MCF 10A (cell line): Measurements from ENCODE around the gene TMEM200C. TPM values are rescaled to one million over a fixed set of nuclear protein-coding genes. Genes with fewer than 3 reads are reported as not detected.

Experiments
- BruUV-seq: library from RNA; stranded (reverse); fragments of 400-500 nt; replicated peaks from 2 replicates; lab custom pipeline; 2021; lab: Mats Ljungman, UMichigan
- CTCF ChIA-PET: fragments of 300-600 bp; sonication (Branson Sonifier 250); formaldehyde crosslinking; extraction: SDS; loops from one replicate; lab custom pipeline; 2021; ENCODE audit warnings: antibody characterized with exemption, inconsistent platforms; lab: Yijun Ruan, JAX
- POLR2A ChIA-PET: fragments of 300-600, 350-650 bp; sonication (Branson Sonifier 250); formaldehyde crosslinking; extraction: SDS; loops from one replicate; lab custom pipeline; 2020; ENCODE audit warnings: antibody characterized with exemption, inconsistent platforms; lab: Yijun Ruan, JAX
- DNase-seq: peaks from one replicate; pipeline ENCODE4 v3.0.0-alpha.2; 2018; ENCODE audit not compliant: unreplicated experiment
- H3K27ac Mint-ChIP-seq: one replicate; pipeline ENCODE4 v1.8.0; 2022; ENCODE audit warnings: mild to moderate bottlenecking, low read depth, mixed read lengths; ENCODE audit not compliant: unreplicated experiment
- H3K27me3 Mint-ChIP-seq: one replicate; pipeline ENCODE4 v1.8.0; 2022; ENCODE audit warnings: mixed read lengths; ENCODE audit not compliant: insufficient read depth, unreplicated experiment
- H3K36me3 Mint-ChIP-seq: one replicate; pipeline ENCODE4 v1.8.0; 2022; ENCODE audit warnings: mild to moderate bottlenecking, moderate library complexity, mixed read lengths; ENCODE audit not compliant: insufficient read depth, unreplicated experiment
- H3K4me1 Mint-ChIP-seq: one replicate; pipeline ENCODE4 v1.8.0; 2022; ENCODE audit warnings: mixed read lengths; ENCODE audit not compliant: insufficient read depth, unreplicated experiment
- H3K4me3 Mint-ChIP-seq: one replicate; pipeline ENCODE4 v1.8.0; 2022; ENCODE audit warnings: mild to moderate bottlenecking, moderate library complexity, mixed read lengths; ENCODE audit not compliant: unreplicated experiment
- H3K9me3 Mint-ChIP-seq: one replicate; pipeline ENCODE4 v1.8.0; 2022; ENCODE audit warnings: mixed read lengths; ENCODE audit not compliant: unreplicated experiment
- CTCF ChIP-seq: fragments of 200-600 bp; IDR thresholded peaks from one replicate; pipeline ENCODE4 v1.8.0; 2022; ENCODE audit warnings: antibody characterized with exemption, mild to moderate bottlenecking; ENCODE audit not compliant: unreplicated experiment
- intact Hi-C: fragments of 100-400 bp; cut with micrococcal nuclease; formaldehyde crosslinking; loops from 2 replicates; pipeline ENCODE4 v1.14.1; 2022
- total RNA-seq: library from RNA; stranded (reverse); gene quantifications from 2 replicates; pipeline ENCODE4 v1.2.3, GENCODE V29; 2022

Gene TMEM200C
- total RNA-seq, 1 experiment from 2014 or later, result not detected

GRCh38 chr18:5853253-5853652, 42.1 kb downstream of the TMEM200C start:
- BruUV-seq, result no TSS peak
- peaks cover 90% of the 10 kb centered on the region for H3K27me3 Mint-ChIP-seq
- H3K36me3 Mint-ChIP-seq, result no peaks in the 10 kb centered on the region
- H3K4me1 Mint-ChIP-seq, result no peaks in the 10 kb centered on the region
- no peak for DNase-seq
- TF ChIP-seq CTCF, result no peak
- no peaks in the 10 kb centered on the region for H3K9me3 Mint-ChIP-seq
- CTCF ChIA-PET, result interaction anchor here (0.6 to 0.7 kb wide), 2 partner anchors 100 to 669 kb away, joined by 3 read pairs; no protein-coding TSS in a partner anchor
- no peak overlapping the region for H3K27ac Mint-ChIP-seq
- H3K4me3 Mint-ChIP-seq, result no peak overlapping the region
- POLR2A ChIA-PET, result no interaction called here
- intact Hi-C loops, result no loop called here

- Mint-ChIP-seq H3K4me3 (no peak overlapping the region), H3K9me3 (no peaks in the 10 kb centered on the region), H3K27ac (no peak overlapping the region), H3K36me3 (no peaks in the 10 kb centered on the region), H3K27me3 (peaks cover 77% of the 10 kb centered on the region), H3K4me1 (no peaks in the 10 kb centered on the region)
- no peak for TF ChIP-seq CTCF
- intact Hi-C loops, result no loop called here
- DNase-seq, result no peak
- CTCF ChIA-PET, result interaction anchor here (0.7 kb wide), 1 partner anchor 602 kb away, joined by 3 read pairs; no protein-coding TSS in a partner anchor
- POLR2A ChIA-PET, result interaction anchor here (0.7 kb wide), 1 partner anchor 619 kb away, joined by 3 read pairs; no protein-coding TSS in a partner anchor
- no TSS peak for BruUV-seq
Observed at GRCh38 chr18:5851998-5852397, 43.3 kb downstream of the TMEM200C start.

GRCh38 chr18:5842653-5843052, 52.7 kb downstream of the TMEM200C start:
- ChIA-PET POLR2A (interaction anchor here (1.2 kb wide), 1 partner anchor 379 kb away, joined by 3 read pairs; no protein-coding TSS in a partner anchor), CTCF (interaction anchor here (0.7 to 1.5 kb wide), 6 partner anchors 220 to 891 kb away, joined by 3 to 6 read pairs (median 4); no protein-coding TSS in a partner anchor)
- DNase-seq, result no peak
- Mint-ChIP-seq H3K9me3 (no peaks in the 10 kb centered on the region), H3K36me3 (no peaks in the 10 kb centered on the region), H3K27ac (no peak overlapping the region), H3K4me1 (no peaks in the 10 kb centered on the region), H3K4me3 (no peak overlapping the region), H3K27me3 (peaks cover 32% of the 10 kb centered on the region)
- TF ChIP-seq CTCF, result no peak
- BruUV-seq, result no TSS peak
- intact Hi-C loops, result no loop called here

GRCh38 chr18:5841518-5841917, 53.8 kb downstream of the TMEM200C start:
- no peak overlapping the region for H3K4me3 Mint-ChIP-seq
- intact Hi-C loops, result loop anchor here (1.0 to 2.0 kb wide), 2 partner anchors 241 to 385 kb away; no protein-coding TSS in a partner anchor
- peak; percentile 7 for TF ChIP-seq CTCF
- no peak overlapping the region for H3K27ac Mint-ChIP-seq
- no peak for DNase-seq
- BruUV-seq, result no TSS peak
- H3K4me1 Mint-ChIP-seq, result no peaks in the 10 kb centered on the region
- no peaks in the 10 kb centered on the region for H3K36me3 Mint-ChIP-seq
- no peaks in the 10 kb centered on the region for H3K9me3 Mint-ChIP-seq
- CTCF ChIA-PET, result interaction anchor here (0.5 to 1.8 kb wide), 11 partner anchors 11 to 768 kb away, joined by 3 to 8 read pairs (median 3); no protein-coding TSS in a partner anchor
- POLR2A ChIA-PET, result no interaction called here
- H3K27me3 Mint-ChIP-seq, result peaks cover 32% of the 10 kb centered on the region
